ENCODE data around the gene SAP30BP. TPM values are rescaled to one million over a fixed set of nuclear protein-coding genes. Genes with fewer than 3 reads are reported as not detected.

SAP30BP gene
- total RNA-seq, 4 donors from 2014 or later, result 50.3 to 81.3 (median 77.6) TPM

- no peaks in the 10 kb centered on the region for H3K27me3 ChIP-seq
- no peaks in the 10 kb centered on the region for H3K9me3 ChIP-seq
- intact Hi-C loops (cut with DNase I), result no loop called here
- no peak for DNase-seq (ENCODE audit: extremely low spot score)
- 90% methylated on average over 13 of the region's 29 CpGs for WGBS
- TF ChIP-seq POLR2AphosphoS5 (IDR thresholded peaks at IDR 0.05) (no peak), POLR2A (IDR thresholded peaks at IDR 0.05; ENCODE audit: low read depth) (no peak)
- TF ChIP-seq, protein P1, sequence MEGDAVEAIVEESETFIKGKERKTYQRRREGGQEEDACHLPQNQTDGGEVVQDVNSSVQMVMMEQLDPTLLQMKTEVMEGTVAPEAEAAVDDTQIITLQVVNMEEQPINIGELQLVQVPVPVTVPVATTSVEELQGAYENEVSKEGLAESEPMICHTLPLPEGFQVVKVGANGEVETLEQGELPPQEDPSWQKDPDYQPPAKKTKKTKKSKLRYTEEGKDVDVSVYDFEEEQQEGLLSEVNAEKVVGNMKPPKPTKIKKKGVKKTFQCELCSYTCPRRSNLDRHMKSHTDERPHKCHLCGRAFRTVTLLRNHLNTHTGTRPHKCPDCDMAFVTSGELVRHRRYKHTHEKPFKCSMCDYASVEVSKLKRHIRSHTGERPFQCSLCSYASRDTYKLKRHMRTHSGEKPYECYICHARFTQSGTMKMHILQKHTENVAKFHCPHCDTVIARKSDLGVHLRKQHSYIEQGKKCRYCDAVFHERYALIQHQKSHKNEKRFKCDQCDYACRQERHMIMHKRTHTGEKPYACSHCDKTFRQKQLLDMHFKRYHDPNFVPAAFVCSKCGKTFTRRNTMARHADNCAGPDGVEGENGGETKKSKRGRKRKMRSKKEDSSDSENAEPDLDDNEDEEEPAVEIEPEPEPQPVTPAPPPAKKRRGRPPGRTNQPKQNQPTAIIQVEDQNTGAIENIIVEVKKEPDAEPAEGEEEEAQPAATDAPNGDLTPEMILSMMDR (IDR thresholded peaks at IDR 0.05), result no peak
- no peak overlapping the region for H3K27ac ChIP-seq (replicated peaks in 1 of 4)
- H3K4me3 ChIP-seq, result no peak overlapping the region
- peaks cover 11 to 29% (median 24%) of the 10 kb centered on the region in 4 donors for H3K4me1 ChIP-seq
- H3K36me3 ChIP-seq, result peaks cover 0 to 88% (median 33%) of the 10 kb centered on the region in 4 donors
Observed at GRCh38 chr17:75756451-75757085, 89.4 kb downstream of the SAP30BP start.

DNA sequence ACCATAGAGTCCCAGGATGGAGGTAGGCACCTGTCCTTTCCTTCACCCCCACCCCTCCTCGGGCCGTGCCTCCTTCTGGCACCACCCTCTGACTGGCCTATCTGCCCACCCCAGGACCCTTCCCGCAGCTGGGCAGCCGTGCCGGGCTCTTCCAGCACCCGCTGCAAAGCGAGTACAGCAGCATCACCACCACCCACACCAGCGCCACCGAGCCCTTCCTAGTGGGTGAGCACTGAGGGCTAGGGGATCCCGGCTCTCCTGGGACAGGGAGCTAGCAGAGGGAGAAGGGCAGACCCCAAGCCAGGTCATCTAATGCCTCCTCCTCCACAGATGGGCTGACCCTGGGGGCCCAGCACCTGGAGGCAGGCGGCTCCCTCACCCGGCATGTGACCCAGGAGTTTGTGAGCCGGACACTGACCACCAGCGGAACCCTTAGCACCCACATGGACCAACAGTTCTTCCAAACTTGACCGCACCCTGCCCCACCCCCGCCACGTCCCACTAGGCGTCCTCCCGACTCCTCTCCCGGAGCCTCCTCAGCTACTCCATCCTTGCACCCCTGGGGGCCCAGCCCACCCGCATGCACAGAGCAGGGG, 90.0 kb downstream of the SAP30BP start:
- TF ChIP-seq, protein P1 (IDR thresholded peaks at IDR 0.05), result no peak
- TF ChIP-seq EP300 (IDR thresholded peaks at IDR 0.05) (no peak), POLR2A (IDR thresholded peaks at IDR 0.05; ENCODE audit: low read depth) (no peak), POLR2AphosphoS5 (IDR thresholded peaks at IDR 0.05) (no peak)
- Histone ChIP-seq H3K4me3 (no peak overlapping the region), H3K4me1 (peaks cover 11 to 29% (median 24%) of the 10 kb centered on the region in 4 donors), H3K9me3 (no peaks in the 10 kb centered on the region), H3K27ac (replicated peaks in 1 of 4) (no peak overlapping the region), H3K36me3 (peaks cover 0 to 86% (median 31%) of the 10 kb centered on the region in 4 donors), H3K27me3 (no peaks in the 10 kb centered on the region)
- 84% methylated on average over 5 of the region's 21 CpGs for WGBS
- no peak for DNase-seq (ENCODE audit: extremely low spot score)
- intact Hi-C loops (cut with DNase I), result no loop called here

Other genes with a start within 250 kb of the SAP30BP start
- gene TMEM94, start 210.7 kb upstream of the SAP30BP start, total RNA-seq, result 10 to 100 TPM; 35.3 to 71.4 (median 46.3) TPM
- gene CASKIN2, start 151.8 kb upstream of the SAP30BP start, total RNA-seq, result 10 to 100 TPM; 16.2 to 43.5 (median 35.5) TPM
- gene TSEN54, start 150.8 kb upstream of the SAP30BP start, total RNA-seq, result 10 to 100 TPM; 14.5 to 32.1 (median 24.1) TPM
- gene LLGL2, start 141.6 kb upstream of the SAP30BP start, total RNA-seq, result 10 to 100 TPM in 2 of 4 donors, 1 to 10 TPM in 2; 6.1 to 12.3 (median 9.1) TPM
- gene MYO15B, start 79.5 kb upstream of the SAP30BP start, total RNA-seq, result 10 to 100 TPM; 34.5 to 61.9 (median 43.4) TPM
- gene SMIM5, start 33.9 kb upstream of the SAP30BP start, total RNA-seq, result 1 to 10 TPM; 4.3 to 6.6 (median 5.6) TPM
- 10 to 100 TPM in 3 of 4 donors, 1 to 10 TPM in 1; 6.3 to 14.7 (median 11.9) TPM for gene RECQL5, start 184 bp upstream of the SAP30BP start, total RNA-seq
- 10 to 100 TPM; 36.5 to 57.4 (median 46.6) TPM for gene ITGB4, start 54.1 kb downstream of the SAP30BP start, total RNA-seq
- gene GALK1, start 97.9 kb downstream of the SAP30BP start, total RNA-seq, result 10 to 100 TPM; 16.9 to 34.1 (median 24.4) TPM
- gene UNK, start 117.5 kb downstream of the SAP30BP start, total RNA-seq, result 10 to 100 TPM; 18.0 to 23.7 (median 20.0) TPM
- gene UNC13D, start 177.1 kb downstream of the SAP30BP start, total RNA-seq, result 1 to 10 TPM; 5.9 to 10.0 (median 9.0) TPM
- gene WBP2, start 188.0 kb downstream of the SAP30BP start, total RNA-seq, result 10 to 100 TPM; 48.2 to 95.8 (median 85.2) TPM
- 100 to 1,000 TPM in 1 of 4 donors, 10 to 100 TPM in 3; 67.8 to 147 (median 81.9) TPM for gene TRIM47, start 211.2 kb downstream of the SAP30BP start, total RNA-seq
- 10 to 100 TPM; 13.3 to 36.4 (median 27.4) TPM for gene TRIM65, start 229.6 kb downstream of the SAP30BP start, total RNA-seq
- gene MRPL38, start 237.5 kb downstream of the SAP30BP start, total RNA-seq, result 10 to 100 TPM; 32.5 to 61.7 (median 44.1) TPM